GM19240 (cell line): ENCODE measurements around the gene HSPA14.
A peak's percentile ranks its signal among the peaks of the same experiment; 100 is the strongest.
"Not testable (repeated sequence)": the region's sequence is repeated elsewhere in the genome, so short reads cannot be mapped to it uniquely, and the experiment has no call there.

Source experiments
- DNase-seq: peaks from one replicate; pipeline ENCODE4 v3.0.0; 2011; ENCODE audit warnings: low spot score; ENCODE audit not compliant: insufficient read length

Gene HSPA14, protein sequence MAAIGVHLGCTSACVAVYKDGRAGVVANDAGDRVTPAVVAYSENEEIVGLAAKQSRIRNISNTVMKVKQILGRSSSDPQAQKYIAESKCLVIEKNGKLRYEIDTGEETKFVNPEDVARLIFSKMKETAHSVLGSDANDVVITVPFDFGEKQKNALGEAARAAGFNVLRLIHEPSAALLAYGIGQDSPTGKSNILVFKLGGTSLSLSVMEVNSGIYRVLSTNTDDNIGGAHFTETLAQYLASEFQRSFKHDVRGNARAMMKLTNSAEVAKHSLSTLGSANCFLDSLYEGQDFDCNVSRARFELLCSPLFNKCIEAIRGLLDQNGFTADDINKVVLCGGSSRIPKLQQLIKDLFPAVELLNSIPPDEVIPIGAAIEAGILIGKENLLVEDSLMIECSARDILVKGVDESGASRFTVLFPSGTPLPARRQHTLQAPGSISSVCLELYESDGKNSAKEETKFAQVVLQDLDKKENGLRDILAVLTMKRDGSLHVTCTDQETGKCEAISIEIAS

DNA sequence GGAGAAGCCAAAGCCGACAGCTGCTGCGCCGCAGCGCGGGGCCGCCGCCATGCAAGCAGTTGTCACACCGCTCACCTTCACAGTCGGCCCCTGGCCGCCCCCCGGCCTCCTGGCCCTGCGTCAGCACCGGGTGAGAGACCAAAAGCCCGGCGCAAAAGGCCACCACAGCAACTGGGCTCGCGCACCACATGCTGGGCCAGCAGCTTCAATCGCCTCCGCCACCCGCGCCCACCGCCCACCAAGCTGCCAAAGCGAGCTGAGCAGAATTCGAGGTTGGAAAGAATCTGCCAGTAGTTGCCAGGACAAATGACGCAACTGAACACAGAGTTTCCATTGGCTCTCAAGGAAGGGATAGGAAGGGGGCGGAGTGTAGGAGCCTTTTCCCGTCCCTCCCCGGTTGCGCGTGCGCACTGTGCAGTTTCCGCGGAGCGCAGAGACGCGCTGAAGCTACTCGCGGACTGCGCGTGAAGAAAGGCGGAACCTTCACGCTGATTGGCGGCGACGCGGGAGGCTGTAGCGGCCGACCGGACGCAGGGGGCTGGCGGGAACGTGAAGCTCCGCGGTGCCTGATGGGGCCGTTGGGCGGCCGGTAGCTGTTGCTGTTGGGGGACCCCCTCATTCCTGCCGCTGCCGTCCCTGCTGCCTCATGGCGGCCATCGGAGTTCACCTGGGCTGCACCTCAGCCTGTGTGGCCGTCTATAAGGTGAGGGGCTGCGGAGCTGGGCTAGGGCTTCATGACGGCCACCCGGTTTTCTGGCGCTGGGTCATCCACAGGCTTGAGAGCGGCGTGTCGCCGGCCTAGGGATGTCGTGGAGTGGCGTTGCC lies at the start of gene HSPA14, which contains the start of the genes CDNF and MSANTD7:
TSS of gene HSPA14 (plus strand) at position 550 of the 825 bp plus-strand sequence. CDS start at position 647, 97 bp downstream.
TSS of gene CDNF (minus strand) at position 281 of the 825 bp plus-strand sequence. CDS start at position 190, 91 bp downstream.
TSS of gene MSANTD7 (plus strand) at position 550 of the 825 bp plus-strand sequence. CDS start 3,979 bp downstream, outside the sequence.
- DNase-seq, result peak; percentile 87

GRCh38 chr10:14798636-14799035 lies 39.5 kb upstream of the HSPA14 start:
- no peak for DNase-seq

DNA sequence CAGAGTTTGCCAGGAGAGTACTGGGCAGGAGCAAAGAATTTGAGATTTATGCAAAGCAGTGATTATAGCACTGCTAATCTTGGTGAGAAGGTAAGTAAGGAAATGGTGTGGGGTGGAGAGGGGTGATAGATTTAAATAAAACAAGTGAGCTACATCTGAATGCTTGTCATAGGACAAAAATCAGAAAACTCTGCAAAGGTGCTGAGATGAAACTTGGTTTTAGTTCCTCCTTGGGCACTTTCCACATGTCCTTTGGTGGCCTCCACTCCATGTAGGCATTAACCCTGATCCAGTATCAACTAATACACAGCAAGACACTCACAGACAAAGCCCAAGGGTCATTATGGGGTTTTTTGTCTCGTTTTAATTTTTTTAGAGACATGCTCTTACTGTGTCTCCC lies 37.7 kb upstream of the HSPA14 start:
- no peak for DNase-seq

DNA sequence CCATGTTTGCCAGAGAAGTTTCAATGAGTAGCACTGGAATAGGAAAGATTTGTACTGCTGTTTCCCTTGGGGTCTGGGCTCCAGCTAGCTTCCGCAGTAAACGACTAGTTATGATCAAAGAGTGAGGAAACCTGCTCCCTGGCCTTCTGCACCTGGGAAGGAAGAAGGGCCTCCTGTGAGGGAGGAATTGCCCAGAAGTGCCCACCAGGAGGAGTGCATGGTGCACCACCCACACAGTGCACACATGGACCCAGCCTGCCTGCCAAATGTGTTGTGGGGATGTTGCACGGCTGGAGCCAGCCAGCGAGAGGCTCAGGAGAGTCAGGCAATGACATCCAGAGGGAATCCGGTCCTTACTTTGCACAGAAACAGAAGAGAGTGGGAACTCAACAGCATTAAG lies 36.4 kb upstream of the HSPA14 start:
- no peak for DNase-seq

DNA sequence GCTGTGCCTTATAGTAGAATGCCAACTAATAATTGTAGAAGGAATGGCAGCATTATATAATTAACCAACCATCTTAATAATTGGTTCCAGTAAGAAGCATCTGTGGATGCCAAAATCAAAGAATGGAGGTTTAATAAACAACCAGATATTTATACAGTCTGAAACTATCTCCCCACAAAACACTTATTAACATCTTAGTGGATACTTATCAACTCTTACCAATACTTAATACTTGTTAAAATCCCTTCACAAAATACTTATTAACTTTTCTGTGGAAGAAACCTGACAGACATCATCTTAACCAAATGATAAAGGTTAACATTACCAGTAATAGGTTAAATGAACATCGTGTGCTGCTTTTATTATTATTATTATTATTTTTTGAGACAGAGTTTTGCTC lies 34.3 kb upstream of the HSPA14 start:
- DNase-seq, result no peak

GRCh38 chr10:14806318-14806717 lies 31.8 kb upstream of the HSPA14 start:
- DNase-seq, result no peak

- no peak for DNase-seq
Observed at GRCh38 chr10:14810969-14811953, 26.8 kb upstream of the HSPA14 start.

GRCh38 chr10:14812271-14812670 lies 25.8 kb upstream of the HSPA14 start:
- DNase-seq, result no peak

DNA sequence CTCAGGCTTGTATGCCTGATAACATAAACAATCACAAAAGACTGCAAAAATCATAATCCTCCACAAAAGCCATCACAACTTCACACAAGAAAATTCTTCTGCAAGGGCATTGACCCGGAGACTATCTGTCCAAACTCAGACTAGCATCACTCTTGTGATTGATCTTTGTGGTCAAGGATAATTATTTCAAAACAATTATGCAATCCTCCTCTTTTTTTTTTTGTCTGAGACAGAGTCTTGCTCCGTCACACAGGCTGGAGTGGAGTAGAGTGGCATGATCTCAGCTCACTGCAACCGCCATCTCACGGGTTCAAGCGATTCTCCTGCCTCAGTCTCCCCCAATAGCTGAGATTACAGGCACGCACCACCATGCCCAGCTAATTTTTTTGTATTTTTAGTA lies 22.4 kb upstream of the HSPA14 start:
- DNase-seq, result no peak

DNA sequence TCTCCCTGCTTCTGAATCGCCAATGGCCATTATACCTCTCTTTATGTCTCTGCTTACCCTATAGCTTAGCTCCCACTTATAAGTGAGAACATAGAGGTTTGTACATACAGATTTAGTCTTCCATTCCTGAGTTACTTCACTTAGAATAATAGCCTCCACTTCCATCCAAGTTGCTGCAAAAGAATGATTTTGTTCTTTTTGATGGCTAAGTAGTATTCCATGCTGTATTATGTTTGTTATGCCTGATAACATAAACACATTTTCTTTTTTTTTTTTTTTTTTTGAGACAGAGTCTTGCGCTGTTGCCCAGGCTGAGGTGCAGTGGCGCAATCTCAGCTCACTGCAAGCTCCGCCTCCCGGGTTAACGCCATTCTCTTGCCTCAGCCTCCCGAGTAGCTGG lies 21.4 kb upstream of the HSPA14 start:
- DNase-seq, result not testable (repeated sequence)

- DNase-seq, result no peak
Observed at GRCh38 chr10:14820010-14820774, 17.9 kb upstream of the HSPA14 start.

- no peak for DNase-seq
Observed at GRCh38 chr10:14820775-14821154, 17.3 kb upstream of the HSPA14 start.

DNA sequence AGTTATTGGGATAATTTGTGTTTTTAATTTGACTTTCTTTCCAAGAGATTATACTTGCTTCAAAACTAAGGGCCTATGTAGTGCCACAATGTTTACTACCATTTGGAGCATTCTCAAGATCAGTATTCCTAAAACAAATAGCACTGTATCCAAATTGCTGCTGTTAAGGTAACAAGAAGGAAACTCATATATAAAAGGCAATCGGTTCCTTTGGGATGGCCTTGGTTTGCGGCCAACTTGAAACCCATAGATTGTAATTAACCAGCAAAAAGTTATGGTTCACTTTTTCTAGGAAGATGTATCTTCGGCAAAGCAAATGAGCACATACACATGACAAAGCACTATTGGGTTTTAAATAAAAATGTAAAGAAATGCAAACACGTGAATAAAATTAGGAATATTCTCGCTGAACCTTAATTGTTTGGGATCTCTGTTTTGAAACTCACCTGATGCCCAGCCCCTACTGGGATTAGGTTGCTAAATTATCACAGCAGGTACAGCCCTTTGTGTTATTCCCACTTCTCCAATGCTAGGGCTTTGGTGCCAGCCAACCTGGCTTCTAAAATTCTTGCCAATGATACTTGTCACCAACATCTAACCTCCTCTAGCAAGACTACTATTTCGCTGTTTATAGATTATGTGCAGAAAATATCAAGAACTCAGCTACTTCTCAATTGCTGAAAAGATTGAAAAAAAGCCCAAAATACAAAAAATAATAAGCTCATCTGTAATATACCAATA lies 16.3 kb upstream of the HSPA14 start:
- DNase-seq, result no peak

DNA sequence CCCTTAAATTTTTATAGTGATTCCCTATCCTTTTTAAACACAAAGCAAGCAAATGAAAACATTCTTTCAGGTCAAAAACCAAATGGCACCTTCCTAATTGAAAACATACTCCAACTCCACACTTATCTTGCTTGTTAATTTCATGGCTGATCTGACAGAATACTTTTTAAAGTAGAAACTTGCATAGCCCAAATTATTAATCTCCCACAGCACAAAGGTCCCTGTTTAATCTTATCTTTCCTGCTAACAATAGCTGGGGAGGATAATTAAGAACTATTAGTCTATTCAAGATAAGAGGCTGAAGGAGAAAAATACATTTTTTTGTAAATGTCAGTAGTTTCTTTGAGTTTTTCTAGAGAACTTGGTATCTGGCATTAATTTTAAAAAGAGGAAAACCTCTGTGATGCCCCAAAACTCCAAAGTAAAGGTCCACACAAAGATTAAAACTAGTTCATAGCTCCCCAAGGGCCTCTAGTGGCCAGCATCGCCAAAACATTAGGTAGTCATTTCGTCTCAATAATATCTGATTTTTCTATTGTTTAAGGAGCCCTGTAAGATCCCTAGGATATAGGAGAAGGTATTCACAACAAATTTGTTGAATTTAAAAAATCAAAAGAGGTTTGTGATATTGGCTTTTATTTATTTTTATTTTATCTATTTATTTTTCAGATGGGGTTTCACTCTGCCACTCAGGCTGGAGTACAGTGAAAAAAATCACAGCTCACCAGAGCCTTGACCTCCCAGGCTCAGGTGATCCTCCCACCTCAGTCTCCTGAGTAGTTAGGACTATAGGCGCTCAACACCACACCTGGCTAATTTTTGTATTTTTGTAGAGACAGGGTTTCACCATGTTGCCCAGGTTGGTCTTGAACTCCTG lies 15.0 kb upstream of the HSPA14 start:
- DNase-seq, result peak; percentile 38

GRCh38 chr10:14823966-14824365 lies 14.1 kb upstream of the HSPA14 start:
- no peak for DNase-seq

DNA sequence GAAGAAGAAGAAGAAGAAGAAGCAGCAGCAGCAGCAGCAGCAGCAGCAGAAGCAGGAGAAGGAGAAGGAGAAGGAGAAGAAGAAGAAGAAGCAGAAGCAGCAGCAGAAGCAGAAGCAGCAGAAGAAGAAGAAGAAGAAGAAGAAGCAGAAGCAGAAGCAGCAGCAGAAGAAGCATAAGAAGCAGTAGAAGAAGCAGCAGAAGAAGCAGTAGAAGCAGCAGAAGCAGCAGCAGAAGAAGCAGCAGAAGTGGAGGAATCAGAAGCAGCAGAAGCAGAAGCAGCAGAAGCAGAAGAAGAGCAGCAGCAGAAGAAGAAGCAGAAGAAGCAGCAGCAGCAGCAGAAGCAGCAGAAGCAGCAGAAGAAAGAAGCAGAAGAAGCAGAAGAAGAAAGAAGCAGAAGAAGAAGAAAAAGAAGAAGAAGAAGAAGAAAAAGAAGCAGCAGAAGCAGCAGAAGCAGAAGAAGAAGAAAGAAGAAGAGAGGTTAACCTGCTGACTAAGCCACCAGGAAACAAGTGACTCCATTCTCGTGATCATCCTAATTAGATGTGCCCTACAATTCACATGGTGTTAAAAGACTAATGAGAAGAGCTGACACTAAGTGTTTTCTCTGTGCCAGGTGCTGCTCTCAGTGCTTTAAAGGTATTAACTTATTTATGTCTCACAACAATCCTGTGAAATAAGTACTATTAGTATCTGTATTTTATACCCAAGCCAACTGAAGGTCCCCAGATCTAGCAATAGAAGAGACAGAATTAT lies 11.9 kb upstream of the HSPA14 start:
- no peak for DNase-seq

GRCh38 chr10:14833106-14833505 lies 5.0 kb upstream of the HSPA14 start:
- DNase-seq, result no peak

- DNase-seq, result no peak
Observed at GRCh38 chr10:14836208-14836607, 1.9 kb upstream of the HSPA14 start.
